Cerebellar nuclear complex (tissue), 1 donor: Measurements from ENCODE around the gene GRXCR1.
A peak's percentile ranks its signal among the peaks of the same experiment; 100 is the strongest.

Source experiments
- DNase-seq, 2 experiments: peaks; one replicate each; lab custom pipeline; 2025; lab: John Stamatoyannopoulos, UW

GRXCR1 gene

GRCh38 chr4:42928582-42928981 is 36.1 kb downstream of the GRXCR1 start:
- DNase-seq, result no peak

- DNase-seq, result no peak
Measured at GRCh38 chr4:42942216-42942615, 49.7 kb downstream of the GRXCR1 start.

GRCh38 chr4:42945874-42946273 is 53.4 kb downstream of the GRXCR1 start:
- no peak for DNase-seq

DNA sequence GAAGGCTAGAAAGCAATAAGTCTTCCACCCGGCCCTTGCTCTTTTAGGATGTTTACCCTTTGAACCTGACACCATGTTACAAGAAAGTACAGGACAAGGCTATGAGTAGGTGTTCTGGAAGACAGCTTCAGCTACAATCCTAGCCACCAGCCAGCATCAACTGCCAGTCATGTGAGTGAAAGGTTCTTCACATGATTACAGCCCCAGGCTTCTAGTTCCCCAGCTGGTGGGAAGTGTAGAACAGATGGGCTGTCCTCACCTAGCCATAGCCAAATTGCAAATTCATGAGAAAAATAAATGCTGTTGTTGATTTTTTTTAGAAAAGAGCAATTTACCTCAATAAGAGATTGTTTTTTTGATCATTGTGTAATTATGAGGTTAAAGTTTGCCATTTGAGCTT is 60.8 kb downstream of the GRXCR1 start:
- peak; percentile 1 to 47 for DNase-seq

GRCh38 chr4:42954963-42955669 is 62.6 kb downstream of the GRXCR1 start:
- DNase-seq, result peak; percentile 17 to 81

DNA sequence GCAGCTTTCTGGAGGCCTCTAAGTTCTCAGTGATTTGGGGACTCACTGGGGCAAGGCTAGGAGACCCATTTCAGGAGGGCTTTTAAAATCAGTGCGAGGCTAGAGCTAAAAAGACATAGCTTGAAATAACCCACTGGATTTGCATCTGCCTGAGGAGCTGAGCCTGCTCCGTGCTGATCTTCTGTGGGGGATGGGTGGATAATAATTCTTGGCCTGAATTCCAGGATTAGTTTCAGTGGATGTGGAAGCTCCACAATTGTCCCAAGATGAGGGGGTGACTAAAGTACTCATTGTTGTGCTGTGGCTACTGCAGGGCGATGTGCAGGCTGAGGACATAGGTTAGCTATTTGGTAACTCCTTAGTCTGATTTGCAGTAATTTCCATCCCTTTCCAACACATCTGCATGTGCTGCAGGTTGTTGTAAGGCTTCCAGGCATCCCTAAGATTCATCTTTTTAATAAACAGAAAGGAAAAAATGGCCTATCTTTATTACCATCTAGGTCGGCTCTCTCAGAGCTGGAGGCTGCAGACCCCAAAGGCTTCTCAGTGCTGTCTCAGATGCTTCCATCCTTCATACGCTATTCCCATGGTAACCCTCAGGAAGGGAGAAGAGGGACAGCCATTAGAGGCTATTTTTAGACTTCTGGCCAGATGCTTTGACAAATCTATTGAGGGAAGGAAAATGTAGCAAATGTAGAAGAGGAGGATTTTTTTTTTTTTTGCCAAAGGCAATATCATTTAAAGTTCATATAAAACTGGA is 63.4 kb downstream of the GRXCR1 start:
- no peak for DNase-seq

- DNase-seq, result no peak
Measured at GRCh38 chr4:42965326-42965725, 72.8 kb downstream of the GRXCR1 start.

GRCh38 chr4:42985976-42986375 is 93.5 kb downstream of the GRXCR1 start:
- no peak for DNase-seq

- peak in 1 of 2 experiments; percentile 8 for DNase-seq
Measured at GRCh38 chr4:42995343-42995944, 102.9 kb downstream of the GRXCR1 start.

DNA sequence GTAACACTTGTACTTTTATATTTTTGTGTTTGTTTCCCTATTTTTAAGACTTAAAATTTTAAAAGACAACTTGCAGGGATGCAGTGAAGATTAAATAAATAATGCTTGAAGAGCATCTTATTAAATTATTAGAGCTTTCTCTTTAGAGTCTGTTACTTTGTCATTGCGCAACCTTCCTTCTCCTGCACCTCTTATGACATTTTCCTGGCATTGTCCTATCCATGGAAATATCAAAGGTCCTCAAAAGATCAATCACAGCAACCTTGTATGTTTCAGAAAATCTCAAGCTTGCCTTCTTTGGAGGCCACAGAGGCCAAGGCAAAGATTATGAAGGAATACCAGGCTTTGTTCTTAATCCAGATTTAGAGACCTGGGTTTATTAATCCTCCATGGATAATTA is 116.3 kb downstream of the GRXCR1 start:
- no peak for DNase-seq

DNA sequence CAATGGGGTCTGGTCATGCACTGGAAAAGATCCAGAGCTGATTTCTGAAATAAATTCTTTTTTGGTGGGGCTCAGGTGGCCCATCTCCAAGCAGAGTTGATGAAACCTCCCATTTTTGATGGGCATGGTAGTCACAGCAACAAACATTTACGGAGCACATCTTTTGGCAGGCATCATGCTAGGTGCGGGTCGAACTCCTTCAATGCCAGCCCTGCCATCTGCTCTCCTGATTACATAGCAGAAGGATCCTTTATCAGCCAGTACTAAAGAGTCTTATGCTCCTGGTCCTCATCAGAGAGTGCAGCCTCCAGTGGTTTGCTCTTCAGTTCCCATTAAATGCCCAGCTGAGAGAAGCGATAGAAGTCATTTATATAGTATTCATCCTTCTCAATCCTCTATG is 121.7 kb downstream of the GRXCR1 start:
- peak; percentile 46 to 68 for DNase-seq

GRCh38 chr4:43041632-43042031 is 149.1 kb downstream of the GRXCR1 start:
- DNase-seq, result no peak

- DNase-seq, result no peak
Measured at GRCh38 chr4:43047058-43047457, 154.5 kb downstream of the GRXCR1 start.

DNA sequence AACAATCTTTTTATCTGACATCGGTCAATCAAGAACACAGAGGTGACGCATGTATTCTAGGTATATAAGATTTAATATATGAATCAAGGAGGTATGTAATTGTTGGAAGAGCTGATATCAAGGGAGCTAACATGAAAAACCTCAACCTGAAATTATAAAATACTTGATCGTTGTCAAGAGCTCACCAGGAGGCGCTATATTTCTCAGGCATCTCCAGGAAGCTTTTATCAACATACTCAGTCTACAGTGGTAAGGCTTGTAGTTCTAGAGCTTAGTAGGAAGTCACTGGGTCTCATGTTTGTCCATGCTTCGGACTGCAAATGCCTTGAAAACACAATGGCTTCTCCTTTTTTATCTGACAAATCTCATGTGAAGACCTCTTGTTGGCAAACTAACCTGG is 156.1 kb downstream of the GRXCR1 start:
- no peak for DNase-seq

DNA sequence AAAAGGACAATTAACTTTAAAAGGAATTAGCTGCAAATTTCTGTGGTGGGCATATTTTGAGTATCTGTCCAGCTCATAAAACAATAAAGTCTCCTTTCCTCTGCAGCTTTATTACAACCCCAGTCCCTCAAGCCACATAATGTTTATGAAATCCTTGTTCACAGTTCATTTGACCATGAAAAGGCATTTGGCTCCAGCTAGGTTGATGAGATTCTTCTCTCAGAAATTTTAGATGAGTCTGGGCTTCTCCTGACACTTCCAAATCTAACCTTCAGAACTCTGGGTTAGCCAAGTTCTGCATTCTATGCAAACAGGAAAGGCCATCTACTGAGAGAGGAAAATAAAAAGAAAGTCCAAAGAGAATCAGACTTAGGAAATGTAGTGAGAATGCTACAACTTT is 156.8 kb downstream of the GRXCR1 start:
- DNase-seq, result no peak

GRCh38 chr4:43066415-43066814 is 173.9 kb downstream of the GRXCR1 start:
- DNase-seq, result no peak

GRCh38 chr4:43071069-43071468 is 178.6 kb downstream of the GRXCR1 start:
- DNase-seq, result no peak
